Skeletal muscle satellite cell (primary cell): ENCODE data around the gene ALOX15. TPM values are rescaled to one million over a fixed set of nuclear protein-coding genes. Genes with fewer than 3 reads are reported as not detected.
"Not testable (repeated sequence)": the region's sequence is repeated elsewhere in the genome, so short reads cannot be mapped to it uniquely, and the experiment has no call there.

Source experiments
- H3K27me3 ChIP-seq: 2 replicates; pipeline ENCODE4 v1.7.0; 2013; ENCODE audit warnings: low read length; ENCODE audit not compliant: control insufficient read depth, insufficient read depth
- H3K36me3 ChIP-seq: 2 replicates; pipeline ENCODE4 v1.7.0; 2013; ENCODE audit warnings: mild to moderate bottlenecking, control low read depth, low read length; ENCODE audit not compliant: insufficient read depth
- H3K4me1 ChIP-seq: 2 replicates; pipeline ENCODE4 v1.7.0; 2013; ENCODE audit warnings: low read length; ENCODE audit not compliant: control insufficient read depth, insufficient read depth
- H3K4me2 ChIP-seq: 2 replicates; pipeline ENCODE4 v1.7.0; 2013; ENCODE audit warnings: mild to moderate bottlenecking, low read length
- H3K4me3 ChIP-seq: 2 replicates; pipeline ENCODE4 v1.7.0; 2013; ENCODE audit warnings: low read length
- H3K9ac ChIP-seq: 2 replicates; pipeline ENCODE4 v1.7.0; 2013; ENCODE audit warnings: mild to moderate bottlenecking, low read depth, low read length, moderate library complexity
- H3K9me3 ChIP-seq: replicated peaks from 2 replicates; pipeline ENCODE4 v1.7.0; 2013; ENCODE audit warnings: mild to moderate bottlenecking, control low read depth, low read length
- total RNA-seq: library from RNA; depleted of rRNA; stranded (reverse); fragments of >200 nt; gene quantifications from 2 replicates; pipeline ENCODE4 v1.2.3, GENCODE V29; 2012; rRNA removed

The ALOX15 gene, protein sequence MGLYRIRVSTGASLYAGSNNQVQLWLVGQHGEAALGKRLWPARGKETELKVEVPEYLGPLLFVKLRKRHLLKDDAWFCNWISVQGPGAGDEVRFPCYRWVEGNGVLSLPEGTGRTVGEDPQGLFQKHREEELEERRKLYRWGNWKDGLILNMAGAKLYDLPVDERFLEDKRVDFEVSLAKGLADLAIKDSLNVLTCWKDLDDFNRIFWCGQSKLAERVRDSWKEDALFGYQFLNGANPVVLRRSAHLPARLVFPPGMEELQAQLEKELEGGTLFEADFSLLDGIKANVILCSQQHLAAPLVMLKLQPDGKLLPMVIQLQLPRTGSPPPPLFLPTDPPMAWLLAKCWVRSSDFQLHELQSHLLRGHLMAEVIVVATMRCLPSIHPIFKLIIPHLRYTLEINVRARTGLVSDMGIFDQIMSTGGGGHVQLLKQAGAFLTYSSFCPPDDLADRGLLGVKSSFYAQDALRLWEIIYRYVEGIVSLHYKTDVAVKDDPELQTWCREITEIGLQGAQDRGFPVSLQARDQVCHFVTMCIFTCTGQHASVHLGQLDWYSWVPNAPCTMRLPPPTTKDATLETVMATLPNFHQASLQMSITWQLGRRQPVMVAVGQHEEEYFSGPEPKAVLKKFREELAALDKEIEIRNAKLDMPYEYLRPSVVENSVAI
- not detected in 2 replicates for total RNA-seq

DNA sequence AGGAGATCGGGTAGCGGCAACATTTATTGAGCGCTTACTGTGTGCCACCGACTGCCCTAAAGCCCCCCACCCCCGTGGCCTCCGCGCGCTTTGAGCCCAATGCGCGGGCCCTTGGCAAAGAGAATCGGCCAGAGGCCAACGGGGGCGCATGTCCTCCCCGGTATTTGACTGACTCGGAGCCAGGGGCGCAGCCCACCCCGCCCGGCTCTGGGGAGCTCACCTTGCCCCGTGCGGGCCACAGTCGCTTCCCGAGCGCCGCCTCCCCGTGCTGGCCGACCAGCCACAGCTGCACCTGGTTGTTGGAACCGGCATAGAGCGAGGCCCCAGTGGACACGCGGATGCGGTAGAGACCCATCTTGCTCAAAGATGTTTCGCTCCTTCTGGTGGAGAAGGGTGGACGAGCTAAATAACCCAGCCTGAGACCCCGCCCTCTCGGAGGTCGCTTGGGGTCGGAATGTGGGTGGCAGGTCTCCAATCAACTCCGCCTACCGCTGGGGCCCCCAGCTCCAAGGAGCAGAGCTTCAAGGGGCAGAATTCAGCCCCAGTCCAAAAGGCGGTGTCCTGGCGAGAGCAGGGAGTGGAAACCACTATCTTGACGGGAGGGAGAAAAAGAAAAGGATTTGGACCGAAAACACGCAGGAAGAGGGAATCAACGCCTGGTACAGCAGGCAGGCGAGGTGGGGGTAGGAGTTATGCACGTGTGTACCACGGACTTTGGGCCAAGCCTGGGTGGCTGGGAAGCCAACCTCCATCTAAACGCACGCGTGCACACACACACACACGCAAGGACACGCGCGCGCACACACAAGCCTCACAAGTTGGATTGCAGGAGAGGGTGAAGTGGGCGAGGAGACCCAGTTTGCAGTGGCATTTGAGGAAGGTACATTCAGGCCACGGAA is at the start of gene ALOX15:
ALOX15 (minus strand) TSS at position 382 of the 899 bp plus-strand sequence; CDS start at position 355, 27 bp downstream.
- H3K27me3 ChIP-seq: peaks cover 71% of the 10 kb centered on the region
- H3K36me3 ChIP-seq: no peaks in the 10 kb centered on the region
- H3K9ac ChIP-seq: no peak within 1 kb of the TSS
- H3K4me1 ChIP-seq: no peaks in the 10 kb centered on the region
- H3K9me3 ChIP-seq: no peaks in the 10 kb centered on the region
- no peak within 1 kb of the TSS for H3K4me2 ChIP-seq
- no peak within 1 kb of the TSS for H3K4me3 ChIP-seq

DNA sequence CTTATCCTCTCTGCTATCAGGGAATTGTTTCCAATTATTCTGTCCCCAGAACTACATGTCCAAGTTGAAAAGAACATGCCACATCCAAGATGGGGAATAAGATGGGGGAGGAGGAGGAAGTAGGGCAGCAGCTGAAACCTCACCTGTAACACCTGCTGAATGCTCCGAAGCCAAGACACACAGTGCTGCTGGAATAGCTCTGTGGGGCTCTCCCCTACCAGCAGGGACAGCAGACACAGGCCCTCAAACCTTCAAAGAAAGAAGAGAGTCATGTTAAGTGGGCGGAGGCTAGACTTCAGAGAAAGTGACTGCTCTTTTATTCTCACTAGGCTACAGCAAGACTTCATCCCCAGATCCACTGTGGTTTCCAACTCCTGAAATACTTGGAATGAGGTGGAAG is 49.3 kb upstream of the ALOX15 start:
- Histone ChIP-seq H3K27me3 (no peaks in the 10 kb centered on the region), H3K9me3 (no peaks in the 10 kb centered on the region), H3K9ac (no peak overlapping the region), H3K4me3 (no peak overlapping the region), H3K36me3 (peaks cover 9% of the 10 kb centered on the region), H3K4me1 (no peaks in the 10 kb centered on the region), H3K4me2 (no peak overlapping the region)

DNA sequence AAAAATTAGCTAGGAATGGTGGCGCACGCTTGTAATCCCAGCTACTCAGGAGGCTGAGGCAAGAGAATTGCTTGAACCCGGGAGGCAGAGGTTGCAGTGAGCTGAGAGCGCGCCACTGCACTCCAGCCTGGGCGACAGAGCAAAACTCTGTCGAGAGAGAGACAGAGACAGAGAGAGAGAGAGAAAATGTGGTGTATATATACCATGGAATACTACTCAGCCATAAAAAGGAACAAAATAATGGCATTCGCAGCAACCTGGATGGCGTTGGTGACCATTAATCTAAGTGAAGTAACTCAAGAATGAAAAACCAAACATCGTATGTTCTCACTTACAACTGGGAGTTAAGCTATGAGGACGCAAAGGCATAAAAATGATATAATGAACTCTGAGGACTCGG is 48.4 kb upstream of the ALOX15 start:
- H3K9me3 ChIP-seq, H3K4me1 ChIP-seq, H3K27me3 ChIP-seq, H3K9ac ChIP-seq, H3K4me2 ChIP-seq, H3K36me3 ChIP-seq, H3K4me3 ChIP-seq: not testable (repeated sequence)

DNA sequence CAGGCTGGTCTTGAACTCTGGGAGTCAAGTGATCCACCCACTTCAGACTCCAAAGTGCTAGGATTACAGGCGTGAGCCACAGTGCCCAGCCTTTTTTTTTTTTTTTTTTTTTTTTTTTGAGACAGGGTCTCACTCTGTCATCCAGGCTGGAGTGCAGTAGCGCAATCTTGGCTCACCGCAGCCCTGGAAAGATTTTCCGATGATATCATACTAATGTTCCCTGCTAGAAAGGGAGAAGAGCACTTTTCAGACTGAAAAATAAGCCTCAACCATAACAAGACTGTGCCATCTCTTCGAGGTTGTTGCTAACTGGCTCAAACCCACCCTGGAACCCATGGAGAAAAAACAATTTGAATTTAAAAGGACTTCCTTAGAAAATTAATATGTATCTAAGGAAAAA is 42.3 kb upstream of the ALOX15 start:
- H3K4me3 ChIP-seq, H3K4me2 ChIP-seq, H3K9ac ChIP-seq, H3K27me3 ChIP-seq, H3K9me3 ChIP-seq: not testable (repeated sequence)
- peaks cover 22% of the 10 kb centered on the region for H3K36me3 ChIP-seq
- H3K4me1 ChIP-seq: peaks cover 14% of the 10 kb centered on the region

DNA sequence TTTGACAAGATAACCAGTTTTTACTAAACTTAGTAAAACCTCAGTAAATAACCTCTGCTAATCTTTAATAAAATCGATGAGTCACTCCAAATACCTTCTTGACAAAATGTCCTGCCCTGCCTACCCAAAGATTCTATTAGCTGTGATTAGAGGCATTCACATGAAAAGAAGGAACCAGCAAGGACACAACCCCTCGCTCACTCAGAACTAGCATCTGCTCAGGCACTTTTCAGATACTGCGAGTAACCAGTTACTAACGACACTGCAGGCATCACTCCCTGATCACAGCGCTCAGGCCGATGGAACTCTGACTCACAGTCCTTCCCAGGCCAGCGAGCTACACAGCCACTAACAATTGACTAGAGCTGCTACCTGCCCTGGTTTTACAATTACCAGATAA is 38.2 kb upstream of the ALOX15 start:
- H3K36me3 ChIP-seq: peaks cover 45% of the 10 kb centered on the region
- no peak overlapping the region for H3K9ac ChIP-seq
- no peak overlapping the region for H3K4me3 ChIP-seq
- H3K27me3 ChIP-seq: no peaks in the 10 kb centered on the region
- H3K4me1 ChIP-seq: peaks cover 21% of the 10 kb centered on the region
- no peaks in the 10 kb centered on the region for H3K9me3 ChIP-seq
- H3K4me2 ChIP-seq: no peak overlapping the region

DNA sequence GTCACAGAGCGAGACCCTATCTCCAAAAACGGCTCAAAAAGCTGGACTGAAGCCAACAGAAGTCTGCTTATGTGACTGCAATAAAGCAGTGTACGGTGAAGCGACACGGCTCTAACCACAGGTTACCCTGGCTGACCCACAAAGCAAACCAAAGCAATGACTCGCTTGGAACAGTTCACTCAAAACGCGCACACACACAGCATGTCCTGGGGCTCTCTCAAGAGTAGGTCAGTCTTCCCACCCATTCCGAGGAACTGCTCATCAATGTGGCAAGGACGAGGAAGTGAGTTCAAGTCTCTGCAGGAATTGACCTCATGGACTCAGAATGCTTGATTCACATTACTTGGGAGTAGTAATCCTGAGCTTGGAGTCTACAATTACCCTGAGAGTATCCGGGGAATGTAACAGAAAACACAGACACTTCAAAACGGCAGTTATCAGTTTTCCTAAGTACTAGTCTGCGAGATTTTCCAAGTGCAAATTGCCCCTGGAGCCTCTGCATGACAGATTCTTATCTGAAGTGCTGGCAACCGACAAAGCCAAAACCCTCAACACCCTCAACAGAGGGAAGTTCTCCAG is 37.1 kb upstream of the ALOX15 start:
- Histone ChIP-seq H3K9ac (peak overlapping the region; percentile 12), H3K36me3 (peaks cover 54% of the 10 kb centered on the region), H3K4me2 (peak overlapping the region; percentile 35), H3K9me3 (no peaks in the 10 kb centered on the region), H3K4me3 (no peak overlapping the region), H3K27me3 (no peaks in the 10 kb centered on the region), H3K4me1 (peaks cover 21% of the 10 kb centered on the region)

DNA sequence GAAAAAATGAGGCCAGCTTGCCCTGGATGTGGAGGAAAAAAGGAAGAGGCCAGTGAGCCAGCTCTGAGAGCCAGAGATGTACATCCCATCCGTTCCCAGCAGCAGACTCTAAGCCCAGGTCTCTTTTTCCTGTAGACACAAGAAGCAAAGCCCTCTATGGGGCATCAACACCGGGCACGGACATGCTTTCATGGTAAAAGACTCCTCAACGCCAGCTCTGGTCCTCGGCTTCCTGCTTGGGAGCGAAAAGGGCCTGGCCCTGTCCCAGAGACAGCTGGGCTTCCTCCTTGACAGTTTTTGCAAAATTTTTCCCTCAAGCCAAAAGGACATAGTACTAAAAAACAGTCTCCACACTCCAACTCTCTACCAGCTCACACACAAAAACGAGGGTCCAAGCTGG is 35.3 kb upstream of the ALOX15 start:
- Histone ChIP-seq H3K4me2 (no peak overlapping the region), H3K9me3 (no peaks in the 10 kb centered on the region), H3K9ac (no peak overlapping the region), H3K27me3 (no peaks in the 10 kb centered on the region), H3K36me3 (peaks cover 51% of the 10 kb centered on the region), H3K4me1 (peaks cover 21% of the 10 kb centered on the region), H3K4me3 (no peak overlapping the region)

DNA sequence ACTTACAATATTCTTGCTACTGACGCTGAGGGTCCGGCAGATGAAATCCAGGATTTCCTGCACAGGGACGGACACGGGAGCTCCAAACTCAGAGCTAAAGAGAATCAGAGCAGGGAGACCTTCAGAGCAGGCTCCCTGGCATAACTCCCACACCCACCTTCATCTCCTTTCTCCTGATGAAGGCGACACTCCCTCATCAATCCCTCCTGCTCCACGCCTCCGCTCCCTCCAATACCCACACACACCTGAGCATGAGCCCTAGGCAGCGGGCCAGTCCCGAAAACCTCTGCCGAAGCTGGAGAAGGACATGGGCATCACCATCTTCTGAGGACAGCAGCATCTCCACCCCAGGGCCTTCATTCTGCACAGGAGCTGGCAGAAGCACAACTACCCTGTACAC is 34.3 kb upstream of the ALOX15 start:
- Histone ChIP-seq H3K4me2 (no peak overlapping the region), H3K9me3 (no peaks in the 10 kb centered on the region), H3K4me1 (peaks cover 21% of the 10 kb centered on the region), H3K9ac (no peak overlapping the region), H3K36me3 (peaks cover 57% of the 10 kb centered on the region), H3K4me3 (no peak overlapping the region), H3K27me3 (no peaks in the 10 kb centered on the region)

DNA sequence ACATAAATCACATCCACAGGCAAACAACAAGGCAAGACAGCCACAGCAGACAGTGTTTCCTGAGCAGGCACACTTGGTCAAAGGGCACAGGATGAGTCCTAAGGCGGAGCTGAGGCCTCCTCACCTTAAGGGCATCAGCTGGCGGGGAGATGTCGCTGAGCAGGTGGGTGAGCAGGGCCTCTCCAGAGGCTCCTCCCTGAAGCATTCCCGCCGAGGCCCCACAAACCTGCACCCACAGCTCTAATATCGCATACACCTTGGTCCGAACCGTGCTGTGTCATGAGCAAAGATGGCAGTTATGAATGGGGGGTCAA is 33.2 kb upstream of the ALOX15 start:
- Histone ChIP-seq H3K9ac (no peak overlapping the region), H3K27me3 (no peaks in the 10 kb centered on the region), H3K36me3 (peaks cover 60% of the 10 kb centered on the region), H3K4me1 (peaks cover 16% of the 10 kb centered on the region), H3K4me2 (no peak overlapping the region), H3K4me3 (no peak overlapping the region), H3K9me3 (no peaks in the 10 kb centered on the region)

DNA sequence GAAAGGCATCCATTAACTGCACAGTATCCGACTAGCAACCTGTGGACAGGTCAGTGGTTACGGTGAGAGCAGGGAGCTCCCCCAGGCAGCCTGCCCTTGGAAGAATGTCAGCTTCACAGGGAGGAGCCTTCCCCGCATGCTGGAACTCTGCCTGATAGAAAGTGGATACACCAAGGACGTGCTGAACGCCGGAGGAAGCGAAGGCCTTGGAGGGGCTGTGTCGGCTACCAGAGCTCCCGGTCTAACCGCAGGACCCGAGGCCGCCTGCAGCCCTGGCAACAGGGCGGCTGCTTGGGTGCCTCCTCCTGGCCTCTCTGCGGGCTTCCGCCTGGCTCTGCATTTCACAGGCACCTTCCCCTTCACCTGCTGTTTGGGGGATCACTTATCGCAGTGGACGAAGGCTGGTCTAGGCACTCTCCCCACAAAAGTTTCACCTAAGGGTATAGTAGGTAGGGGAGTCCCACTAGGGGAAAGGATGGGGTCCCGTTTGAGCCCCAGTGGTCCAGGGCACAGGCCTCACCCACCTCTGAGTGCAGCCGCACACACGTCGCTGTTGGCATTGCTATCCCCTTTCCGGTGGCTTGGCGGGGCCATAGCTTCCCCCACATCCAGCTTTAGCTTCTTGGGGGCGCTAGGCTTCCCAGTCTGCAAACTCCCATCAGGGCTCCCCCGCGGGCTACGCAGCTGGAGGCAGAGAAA is 32.7 kb upstream of the ALOX15 start:
- Histone ChIP-seq H3K4me2 (no peak overlapping the region), H3K4me1 (peaks cover 11% of the 10 kb centered on the region), H3K36me3 (peaks cover 60% of the 10 kb centered on the region), H3K9me3 (no peaks in the 10 kb centered on the region), H3K4me3 (no peak overlapping the region), H3K9ac (no peak overlapping the region), H3K27me3 (no peaks in the 10 kb centered on the region)

DNA sequence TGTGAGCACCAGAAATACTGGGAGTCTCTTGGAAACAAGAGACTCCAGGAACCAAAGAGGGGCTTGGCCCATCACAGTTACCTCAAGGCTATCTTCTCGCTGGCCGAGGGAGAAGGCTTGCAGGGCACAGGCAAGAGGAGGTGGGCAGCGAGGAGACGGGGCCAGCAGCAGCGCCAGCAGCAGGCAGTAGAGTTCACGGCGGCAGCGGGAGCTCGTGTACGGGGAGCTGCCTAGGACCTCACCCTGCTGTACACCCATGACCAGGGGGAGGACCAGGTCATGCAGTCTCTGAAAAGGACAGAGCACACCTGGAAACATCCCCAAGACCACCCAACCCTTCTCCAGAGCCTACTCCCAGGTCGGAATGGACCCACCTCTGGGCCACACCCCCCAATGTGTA is 31.7 kb upstream of the ALOX15 start:
- Histone ChIP-seq H3K4me2 (no peak overlapping the region), H3K4me3 (no peak overlapping the region), H3K9me3 (no peaks in the 10 kb centered on the region), H3K9ac (no peak overlapping the region), H3K36me3 (peaks cover 59% of the 10 kb centered on the region), H3K4me1 (peaks cover 1% of the 10 kb centered on the region), H3K27me3 (peaks cover 3% of the 10 kb centered on the region)
